Colonic mucosa (tissue), 4 donors: ENCODE data around the gene HINFP. TPM values are rescaled to one million over a fixed set of nuclear protein-coding genes. Genes with fewer than 3 reads are reported as not detected.
A peak's percentile ranks its signal among the peaks of the same experiment; 100 is the strongest.

ENCODE experiments used
- DNase-seq: peaks from one replicate; pipeline ENCODE4 v3.0.0-alpha.2; 2020
- H3K27ac ChIP-seq: fragments of 200-600 bp; one replicate; pipeline ENCODE4 v1.8.0; 2021
- H3K27me3 ChIP-seq: fragments of 200-600 bp; one replicate; pipeline ENCODE4 v1.8.0; 2021
- H3K36me3 ChIP-seq: fragments of 200-600 bp; one replicate; pipeline ENCODE4 v1.8.0; 2021
- H3K4me1 ChIP-seq: fragments of 200-600 bp; one replicate; pipeline ENCODE4 v1.8.0; 2021; ENCODE audit warnings: mild to moderate bottlenecking
- H3K4me3 ChIP-seq: fragments of 200-600 bp; one replicate; pipeline ENCODE4 v1.8.0; 2021
- H3K9ac ChIP-seq, 2 donors: one replicate each; pipeline ENCODE4 v1.7.0; 2013; ENCODE audit warnings: control low read depth in 2 of 2, low read depth in 2 of 2, low read length in 2 of 2
- H3K9me3 ChIP-seq: fragments of 200-600 bp; one replicate; pipeline ENCODE4 v1.8.0; 2021
- CTCF ChIP-seq: fragments of 200-600 bp; IDR thresholded peaks from one replicate; pipeline ENCODE4 v1.8.0; 2022; ENCODE audit warnings: antibody characterized with exemption, mild to moderate bottlenecking
- intact Hi-C: fragments of 100-400 bp; cut with DNase I; formaldehyde crosslinking; loops from one replicate; pipeline ENCODE4 v1.14.1; 2022
- total RNA-seq, 2 donors: library from RNA; stranded (reverse); fragmentation: NEBNext Ultra II Directional in 1 of 2; extraction: Animal tissue kit (Norgen Biotek cat#: 25700) in 1 of 2; gene quantifications; one replicate each; pipeline ENCODE4 v1.2.1, GENCODE V29; 2021
- donor health status: healthy.
- donor health status: DM: no; HTN: no; CAD: no.
- donor health status: DM: no; HTN: no; CAD: no.

Gene HINFP
- total RNA-seq, 2 donors from 2014 or later, result 31.9 to 33.3 TPM

GRCh38 chr11:119093942-119094815, 27.2 kb upstream of the HINFP start:
- no peak for TF ChIP-seq CTCF
- peak; percentile 45 for DNase-seq
- Histone ChIP-seq H3K4me1 (no peaks in the 10 kb centered on the region), H3K27ac (peak overlapping the region; percentile 90), H3K9me3 (no peaks in the 10 kb centered on the region), H3K36me3 (peaks cover 5% of the 10 kb centered on the region), H3K9ac (peak overlapping the region; percentile 86 to 87), H3K27me3 (no peaks in the 10 kb centered on the region), H3K4me3 (peak overlapping the region; percentile 71)
- intact Hi-C loops, result no loop called here

- Histone ChIP-seq H3K4me3 (peak overlapping the region; percentile 71), H3K9ac (peak overlapping the region; percentile 86 to 87), H3K36me3 (peaks cover 5% of the 10 kb centered on the region), H3K4me1 (no peaks in the 10 kb centered on the region), H3K9me3 (no peaks in the 10 kb centered on the region), H3K27me3 (no peaks in the 10 kb centered on the region), H3K27ac (peak overlapping the region; percentile 90)
- intact Hi-C loops, result loop anchor here (5.0 kb wide), 2 partner anchors 108 to 167 kb away; partner anchors contain the start of gene BCL9L
- peak; percentile 80 for DNase-seq
- peak; percentile 64 for TF ChIP-seq CTCF
These were observed 26.6 kb upstream of the HINFP start for GRCh38 chr11:119094816-119095065.

GRCh38 chr11:119095066-119095880, 26.1 kb upstream of the HINFP start:
- intact Hi-C loops, result loop anchor here (5.0 kb wide), 2 partner anchors 107 to 168 kb away; partner anchors contain the start of gene BCL9L
- no peak for TF ChIP-seq CTCF
- H3K27ac ChIP-seq, result peak overlapping the region; percentile 90

GRCh38 chr11:119099711-119100110, 21.7 kb upstream of the HINFP start:
- H3K9me3 ChIP-seq, result no peaks in the 10 kb centered on the region
- TF ChIP-seq CTCF, result no peak
- H3K27me3 ChIP-seq, result no peaks in the 10 kb centered on the region
- peaks cover 15% of the 10 kb centered on the region for H3K4me1 ChIP-seq
- H3K9ac ChIP-seq, result no peak overlapping the region
- H3K4me3 ChIP-seq, result no peak overlapping the region
- H3K27ac ChIP-seq, result no peak overlapping the region
- H3K36me3 ChIP-seq, result peaks cover 5% of the 10 kb centered on the region
- intact Hi-C loops, result loop anchor here (5.0 kb wide), 2 partner anchors 103 to 172 kb away; partner anchors contain the start of gene BCL9L
- no peak for DNase-seq

More at GRCh38 chr11:119095066-119095880, 26.1 kb upstream of the HINFP start:
- Histone ChIP-seq H3K4me3 (peak overlapping the region; percentile 71), H3K9me3 (no peaks in the 10 kb centered on the region), H3K36me3 (peaks cover 5% of the 10 kb centered on the region), H3K4me1 (peaks cover 4% of the 10 kb centered on the region), H3K27me3 (no peaks in the 10 kb centered on the region), H3K9ac (peak overlapping the region; percentile 86 to 87)
- peak; percentile 100 for DNase-seq

GRCh38 chr11:119100246-119100970, 21.0 kb upstream of the HINFP start:
- Histone ChIP-seq H3K27ac (no peak overlapping the region), H3K27me3 (no peaks in the 10 kb centered on the region), H3K36me3 (peaks cover 5% of the 10 kb centered on the region), H3K4me1 (peaks cover 15% of the 10 kb centered on the region), H3K9me3 (no peaks in the 10 kb centered on the region), H3K4me3 (peak overlapping the region; percentile 86), H3K9ac (peak overlapping the region; percentile 67 to 88)
- peak; percentile 29 for TF ChIP-seq CTCF
- no peak for DNase-seq
- intact Hi-C loops, result no loop called here
